ENCODE results near the gene ENTR1. TPM values are rescaled to one million over a fixed set of nuclear protein-coding genes. Genes with fewer than 3 reads are reported as not detected.

ENTR1 gene
- total and polyA plus RNA-seq, 2 of the 13 experiments (the other 11 are each of a cell fraction or from before 2014, with no cell fraction given), result 70.1 to 76.4 TPM

DNA sequence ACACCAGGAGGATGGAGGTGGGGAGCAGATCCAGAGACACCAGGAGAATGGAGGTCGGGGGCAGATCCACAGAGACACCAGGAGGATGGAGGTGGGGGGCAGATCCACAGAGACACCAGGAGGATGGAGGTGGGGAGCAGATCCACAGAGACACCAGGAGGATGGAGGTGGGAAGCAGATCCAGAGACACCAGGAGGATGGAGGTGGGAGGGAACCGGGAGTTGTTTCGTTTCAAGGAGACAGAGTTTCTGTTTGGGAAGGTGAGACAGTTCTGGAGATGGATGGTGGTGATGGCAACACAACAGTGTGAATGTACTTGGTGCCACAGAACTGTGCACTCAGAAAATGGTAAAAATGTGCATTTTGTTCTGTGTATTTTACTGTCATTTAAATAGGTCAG lies 38.2 kb upstream of the ENTR1 start:
- Histone ChIP-seq H3K4me1 (ENCODE audit: insufficient read depth, low read length) (no peaks in the 10 kb centered on the region), H3K27ac (ENCODE audit: extremely low read length, insufficient read depth, low read length) (no peak overlapping the region), H3K79me2 (ENCODE audit: insufficient read depth, low read length) (no peaks in the 10 kb centered on the region), H2AFZ (ENCODE audit: low read length) (no peak overlapping the region), H3K27me3 (ENCODE audit: control insufficient read depth in 1 of 2, insufficient read depth in 2 of 2, low read length in 2 of 2) (no peaks in the 10 kb centered on the region), H4K20me1 (ENCODE audit: insufficient read depth, low read length) (no peaks in the 10 kb centered on the region), H3K36me3 (replicated peaks in 1 of 2; ENCODE audit: control insufficient read depth in 1 of 2, insufficient read depth in 2 of 2, low read length in 2 of 2) (peaks cover 46 to 71% of the 10 kb centered on the region in 2 experiments; a peak in 4 of 5 replicates), H3K9me3 (ENCODE audit: low read length) (no peaks in the 10 kb centered on the region), H3K9ac (ENCODE audit: insufficient read depth, low read depth, low read length) (no peak overlapping the region), H3K4me2 (ENCODE audit: low read depth, low read length) (no peak overlapping the region), H3K4me3 (replicated peaks in 1 of 3; ENCODE audit: insufficient read depth in 1 of 3, low read depth in 2 of 3, low read length in 3 of 3) (no peak overlapping the region)
- in situ Hi-C loops (cut with HindIII; ENCODE audit: extremely low pct_ligation_motif_present, low pct_unique_long_range_greater_than_20kb), result no loop called here
- TF ChIP-seq NCOA5 (CRISPR knock-in tag; IDR thresholded peaks at IDR 0.05) (no peak), SMARCC2 (IDR thresholded peaks at IDR 0.05) (no peak), ZHX1 (CRISPR knock-in tag; IDR thresholded peaks at IDR 0.05; ENCODE audit: low read depth) (no peak), CBX5 (CRISPR knock-in tag; IDR thresholded peaks at IDR 0.05; ENCODE audit: borderline replicate concordance) (no peak), ZNF644 (CRISPR knock-in tag; IDR thresholded peaks at IDR 0.05; ENCODE audit: low read depth) (no peak), ATF7 (IDR thresholded peaks at IDR 0.05) (no peak), ATF7 (CRISPR knock-in tag; IDR thresholded peaks at IDR 0.05) (no peak), KAT2B (IDR thresholded peaks at IDR 0.05; ENCODE audit: borderline replicate concordance, low read depth, low read length) (no peak), PCBP2 (optimal IDR thresholded peaks at IDR 0.05; ENCODE audit: low read depth, low read length, poor library complexity, severe bottlenecking) (no peak), ZNF235 (CRISPR knock-in tag; IDR thresholded peaks at IDR 0.05; ENCODE audit: borderline replicate concordance) (no peak), ZNF530 (CRISPR knock-in tag; IDR thresholded peaks at IDR 0.05; ENCODE audit: low read depth) (no peak), ZFP36L1 (CRISPR knock-in tag; IDR thresholded peaks at IDR 0.05) (no peak), ZMYM2 (CRISPR knock-in tag; IDR thresholded peaks at IDR 0.05) (no peak), ZNF879 (CRISPR knock-in tag; IDR thresholded peaks at IDR 0.05) (no peak)
- TF ChIP-seq, protein P1, sequence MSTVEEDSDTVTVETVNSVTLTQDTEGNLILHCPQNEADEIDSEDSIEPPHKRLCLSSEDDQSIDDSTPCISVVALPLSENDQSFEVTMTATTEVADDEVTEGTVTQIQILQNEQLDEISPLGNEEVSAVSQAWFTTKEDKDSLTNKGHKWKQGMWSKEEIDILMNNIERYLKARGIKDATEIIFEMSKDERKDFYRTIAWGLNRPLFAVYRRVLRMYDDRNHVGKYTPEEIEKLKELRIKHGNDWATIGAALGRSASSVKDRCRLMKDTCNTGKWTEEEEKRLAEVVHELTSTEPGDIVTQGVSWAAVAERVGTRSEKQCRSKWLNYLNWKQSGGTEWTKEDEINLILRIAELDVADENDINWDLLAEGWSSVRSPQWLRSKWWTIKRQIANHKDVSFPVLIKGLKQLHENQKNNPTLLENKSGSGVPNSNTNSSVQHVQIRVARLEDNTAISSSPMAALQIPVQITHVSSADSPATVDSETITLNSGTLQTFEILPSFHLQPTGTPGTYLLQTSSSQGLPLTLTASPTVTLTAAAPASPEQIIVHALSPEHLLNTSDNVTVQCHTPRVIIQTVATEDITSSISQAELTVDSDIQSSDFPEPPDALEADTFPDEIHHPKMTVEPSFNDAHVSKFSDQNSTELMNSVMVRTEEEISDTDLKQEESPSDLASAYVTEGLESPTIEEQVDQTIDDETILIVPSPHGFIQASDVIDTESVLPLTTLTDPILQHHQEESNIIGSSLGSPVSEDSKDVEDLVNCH (CRISPR knock-in tag; IDR thresholded peaks at IDR 0.05), result no peak
- TF ChIP-seq, protein P2, sequence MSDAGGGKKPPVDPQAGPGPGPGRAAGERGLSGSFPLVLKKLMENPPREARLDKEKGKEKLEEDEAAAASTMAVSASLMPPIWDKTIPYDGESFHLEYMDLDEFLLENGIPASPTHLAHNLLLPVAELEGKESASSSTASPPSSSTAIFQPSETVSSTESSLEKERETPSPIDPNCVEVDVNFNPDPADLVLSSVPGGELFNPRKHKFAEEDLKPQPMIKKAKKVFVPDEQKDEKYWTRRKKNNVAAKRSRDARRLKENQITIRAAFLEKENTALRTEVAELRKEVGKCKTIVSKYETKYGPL (CRISPR knock-in tag; IDR thresholded peaks at IDR 0.05), result no peak
- TF ChIP-seq, protein P3, sequence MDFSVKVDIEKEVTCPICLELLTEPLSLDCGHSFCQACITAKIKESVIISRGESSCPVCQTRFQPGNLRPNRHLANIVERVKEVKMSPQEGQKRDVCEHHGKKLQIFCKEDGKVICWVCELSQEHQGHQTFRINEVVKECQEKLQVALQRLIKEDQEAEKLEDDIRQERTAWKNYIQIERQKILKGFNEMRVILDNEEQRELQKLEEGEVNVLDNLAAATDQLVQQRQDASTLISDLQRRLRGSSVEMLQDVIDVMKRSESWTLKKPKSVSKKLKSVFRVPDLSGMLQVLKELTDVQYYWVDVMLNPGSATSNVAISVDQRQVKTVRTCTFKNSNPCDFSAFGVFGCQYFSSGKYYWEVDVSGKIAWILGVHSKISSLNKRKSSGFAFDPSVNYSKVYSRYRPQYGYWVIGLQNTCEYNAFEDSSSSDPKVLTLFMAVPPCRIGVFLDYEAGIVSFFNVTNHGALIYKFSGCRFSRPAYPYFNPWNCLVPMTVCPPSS (IDR thresholded peaks at IDR 0.05), result no peak
- TF ChIP-seq, protein P4, sequence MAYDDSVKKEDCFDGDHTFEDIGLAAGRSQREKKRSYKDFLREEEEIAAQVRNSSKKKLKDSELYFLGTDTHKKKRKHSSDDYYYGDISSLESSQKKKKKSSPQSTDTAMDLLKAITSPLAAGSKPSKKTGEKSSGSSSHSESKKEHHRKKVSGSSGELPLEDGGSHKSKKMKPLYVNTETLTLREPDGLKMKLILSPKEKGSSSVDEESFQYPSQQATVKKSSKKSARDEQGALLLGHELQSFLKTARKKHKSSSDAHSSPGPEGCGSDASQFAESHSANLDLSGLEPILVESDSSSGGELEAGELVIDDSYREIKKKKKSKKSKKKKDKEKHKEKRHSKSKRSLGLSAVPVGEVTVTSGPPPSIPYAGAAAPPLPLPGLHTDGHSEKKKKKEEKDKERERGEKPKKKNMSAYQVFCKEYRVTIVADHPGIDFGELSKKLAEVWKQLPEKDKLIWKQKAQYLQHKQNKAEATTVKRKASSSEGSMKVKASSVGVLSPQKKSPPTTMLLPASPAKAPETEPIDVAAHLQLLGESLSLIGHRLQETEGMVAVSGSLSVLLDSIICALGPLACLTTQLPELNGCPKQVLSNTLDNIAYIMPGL (CRISPR knock-in tag; IDR thresholded peaks at IDR 0.05; ENCODE audit: borderline replicate concordance in 1 of 2, low read depth in 1 of 2), result no peak
- FAIRE-seq (no peak), ATAC-seq (no peak), DNase-seq (ENCODE audit: low spot score) (no peak)
- WGBS (ENCODE audit: low lambda C conversion rate), result 99% methylated on average over 3 of the region's 3 CpGs
- intact Hi-C loops (cut with micrococcal nuclease; ENCODE audit: unreplicated experiment), result no loop called here
- ChIA-PET POLR2A (no interaction called here), CTCF (ENCODE audit: low intra/inter-chr PET ratio, low total read pairs) (no interaction called here)
- no TSS peak for BruUV-seq (replicated peaks)

Measured in HepG2 (cell line).